Adrenal gland (tissue), 12 donors: ENCODE measurements around the gene WEE1. TPM values are rescaled to one million over a fixed set of nuclear protein-coding genes. Genes with fewer than 3 reads are reported as not detected.
"Not testable (repeated sequence)": the region's sequence is repeated elsewhere in the genome, so short reads cannot be mapped to it uniquely, and the experiment has no call there.

Experiments
- DNase-seq, 7 donors: peaks; one replicate each; pipeline ENCODE4 v3.0.0-alpha.2; 2019 to 2020
- H3K27ac ChIP-seq, 5 donors: fragments of 200-600 bp; sonication (generic) in 4 of 5; 1 replicate in 3 of 5; 2 replicates in 2 of 5; pipeline versions ENCODE4 v1.5.1 to v1.8.0; 2016 to 2020; ENCODE audit warnings: mild to moderate bottlenecking in 1 of 5
- H3K27me3 ChIP-seq: fragments of 200-600 bp; 2 replicates; pipeline ENCODE4 v1.8.0; 2021
- H3K36me3 ChIP-seq, 2 donors: fragments of 200-600 bp; replicated peaks in 1 of 2; 1 replicate in 1 of 2; 2 replicates in 1 of 2; pipeline versions ENCODE4 v1.5.1 to v1.8.0; 2018 to 2022
- H3K4me1 ChIP-seq, 2 donors: fragments of 200-600 bp; replicated peaks in 1 of 2; 1 replicate in 1 of 2; 2 replicates in 1 of 2; pipeline versions ENCODE4 v1.5.1 to v1.8.0; 2018 to 2021
- H3K4me3 ChIP-seq, 4 donors: fragments of 200-600 bp; sonication (generic) in 3 of 4; one replicate each; pipeline ENCODE4 v1.5.1; 2016 to 2018
- H3K9me3 ChIP-seq, 3 donors: fragments of 200-600 bp; sonication (generic) in 1 of 3; replicated peaks in 1 of 3; 1 replicate in 2 of 3; 2 replicates in 1 of 3; pipeline versions ENCODE4 v1.5.1 to v1.8.0; 2016 to 2021
- CTCF ChIP-seq, 6 experiments: fragments of 450-650 bp in 4 of 6; fragments of 200-600 bp in 2 of 6; sonication (generic) in 1 of 6; IDR thresholded peaks; 1 replicate in 5 of 6; 2 replicates in 1 of 6; pipeline versions ENCODE4 v1.5.1 to v1.8.0; 2016 to 2021; ENCODE audit warnings: antibody characterized with exemption in 6 of 6, mild to moderate bottlenecking in 2 of 6, moderate library complexity in 1 of 6
- POLR2A ChIP-seq, 2 donors: fragments of 450-650 bp; IDR thresholded peaks; one replicate each; pipeline ENCODE4 v1.6.1; 2017; ENCODE audit warnings: antibody characterized with exemption in 2 of 2, mild to moderate bottlenecking in 2 of 2, moderate library complexity in 1 of 2
- WGBS, 4 donors: extraction: QIAGEN DNeasy Blood & Tissue Kit in 2 of 4; methylation state at CpG; one replicate each; pipeline versions ENCODE4 v1.1.5 to v1.1.7; 2013 to 2017; 5-methylcytosine and 5-hydroxymethylcytosine counted together
- intact Hi-C, 2 donors: fragments of 100-400 bp; cut with DNase I; formaldehyde crosslinking; loops; one replicate each; pipeline versions ENCODE4 v1.14.1 to v1.15.0; 2022 to 2023
- polyA plus RNA-seq, 3 donors: library from polyadenylated mRNA; stranded (reverse); fragments of 200-250 nt in 2 of 3; fragments of 350-450 nt in 1 of 3; fragmentation: Illumina TruSeq in 1 of 3; extraction: RNeasy Lipid Tissue Mini Kit (QIAGEN cat#74804) in 1 of 3; gene quantifications; one replicate each; pipeline ENCODE4 v1.2.3, GENCODE V29; 2013 to 2014
- total RNA-seq, 9 donors: library from RNA; depleted of rRNA in 4 of 9; stranded (reverse); fragments of >200 nt in 4 of 9; fragments of 120-200 nt in 1 of 9; fragmentation: NEBNext Ultra II Directional in 1 of 9; extraction: Animal tissue kit (Norgen Biotek cat#: 25700) in 1 of 9; gene quantifications; one replicate each; pipeline versions ENCODE4 v1.1.0 to v1.2.4, GENCODE V29; 2013 to 2023
- donor health status: healthy with polysubstance abuse.
- donor health status: Bipolar disorder and iron deficiency.
- donor health status: DM: yes; HTN: yes; CAD: no.
- donor health status: DM: no; HTN: no; CAD: no.
- donor health status: DM: no; HTN: no; CAD: no.
- donor health status: DM: yes; HTN: yes; CAD: no.

Gene WEE1
- total and polyA plus RNA-seq, 12 donors: 3.3 to 33.8 (median 9.0) TPM

- Histone ChIP-seq H3K9me3 (no peaks in the 10 kb centered on the region), H3K36me3 (no peaks in the 10 kb centered on the region), H3K4me3 (no peak overlapping the region), H3K27me3 (no peaks in the 10 kb centered on the region), H3K27ac (peak overlapping the region in 1 of 5 donors; percentile 51), H3K4me1 (no peaks in the 10 kb centered on the region)
- TF ChIP-seq POLR2A (IDR thresholded peaks at IDR 0.05): no peak
- no peak for TF ChIP-seq CTCF (IDR thresholded peaks at IDR 0.05)
- WGBS, 4 donors: 44 to 67% (median 58%) methylated on average over 6 to 7 of the region's 7 CpGs
- DNase-seq: peak in 3 of 7 donors; percentile 19 to 23 (median 22)
- intact Hi-C loops: no loop called here
These were observed 27.8 kb downstream of the WEE1 start for GRCh38 chr11:9601037-9601875.

GRCh38 chr11:9601876-9602199 is 28.4 kb downstream of the WEE1 start:
- no peaks in the 10 kb centered on the region for H3K36me3 ChIP-seq
- no peak for DNase-seq
- no peak overlapping the region for H3K4me3 ChIP-seq
- intact Hi-C loops: no loop called here
- no peak overlapping the region for H3K27ac ChIP-seq
- no peaks in the 10 kb centered on the region for H3K27me3 ChIP-seq
- TF ChIP-seq POLR2A (IDR thresholded peaks at IDR 0.05): no peak
- no peak for TF ChIP-seq CTCF (IDR thresholded peaks at IDR 0.05)
- WGBS, 4 donors: 54 to 70% (median 67%) methylated on average over 4 to 5 of the region's 5 CpGs
- no peaks in the 10 kb centered on the region for H3K9me3 ChIP-seq
- no peaks in the 10 kb centered on the region for H3K4me1 ChIP-seq

- intact Hi-C loops, H3K4me3 ChIP-seq, H3K4me1 ChIP-seq, H3K36me3 ChIP-seq, H3K27ac ChIP-seq, H3K27me3 ChIP-seq, DNase-seq, H3K9me3 ChIP-seq: not testable (repeated sequence)
- 89 to 94% (median 90%) methylated on average over 14 of the region's 14 CpGs for WGBS, 4 donors
These were observed 29.7 kb downstream of the WEE1 start for GRCh38 chr11:9603214-9603613.

GRCh38 chr11:9604134-9604533 is 30.7 kb downstream of the WEE1 start:
- intact Hi-C loops: no loop called here
- no peak for DNase-seq
- no peaks in the 10 kb centered on the region for H3K4me1 ChIP-seq
- no peaks in the 10 kb centered on the region for H3K36me3 ChIP-seq
- 83 to 91% (median 87%) methylated on average over 6 of the region's 6 CpGs for WGBS, 4 donors
- H3K27ac ChIP-seq: no peak overlapping the region
- H3K4me3 ChIP-seq: no peak overlapping the region
- no peaks in the 10 kb centered on the region for H3K27me3 ChIP-seq
- no peaks in the 10 kb centered on the region for H3K9me3 ChIP-seq
- TF ChIP-seq CTCF (IDR thresholded peaks at IDR 0.05) (no peak), POLR2A (IDR thresholded peaks at IDR 0.05) (no peak)

GRCh38 chr11:9605742-9606141 is 32.3 kb downstream of the WEE1 start:
- no peaks in the 10 kb centered on the region for H3K27me3 ChIP-seq
- no peak overlapping the region for H3K27ac ChIP-seq
- H3K4me3 ChIP-seq: no peak overlapping the region
- no peaks in the 10 kb centered on the region for H3K4me1 ChIP-seq
- TF ChIP-seq CTCF (IDR thresholded peaks at IDR 0.05) (no peak), POLR2A (IDR thresholded peaks at IDR 0.05) (no peak)
- intact Hi-C loops: loop anchor here in 1 of 2 donors (5.0 kb wide), 1 partner anchor 33 kb away; the partner anchor contains the start of gene WEE1
- 93 to 96% (median 95%) methylated on average over 5 of the region's 5 CpGs for WGBS, 4 donors
- no peaks in the 10 kb centered on the region for H3K9me3 ChIP-seq
- no peak for DNase-seq
- no peaks in the 10 kb centered on the region for H3K36me3 ChIP-seq
